GM06990 (cell line): ENCODE results near the gene TBC1D5.

Experiments used
- DNase-seq: peaks from one replicate; pipeline ENCODE4 v3.0.0-alpha.2; 2011; ENCODE audit not compliant: insufficient read length; ENCODE audit errors: extremely low read depth
- H3K27me3 ChIP-seq: replicated peaks from 2 replicates; pipeline ENCODE4 v1.6.0; 2011; ENCODE audit warnings: low read length; ENCODE audit not compliant: control insufficient read depth, insufficient read depth
- H3K36me3 ChIP-seq: 2 replicates; pipeline ENCODE4 v1.5.1; 2011; ENCODE audit warnings: low read length; ENCODE audit not compliant: control insufficient read depth, insufficient read depth
- H3K4me3 ChIP-seq: replicated peaks from 2 replicates; pipeline ENCODE4 v1.5.1; 2011; ENCODE audit warnings: low read depth, mild to moderate bottlenecking, control low read depth, low read length
- CTCF ChIP-seq: IDR thresholded peaks from 2 replicates; pipeline ENCODE4 v1.5.1; 2011; ENCODE audit warnings: low read length, control low read depth, mild to moderate bottlenecking, inconsistent platforms; ENCODE audit not compliant: insufficient read depth, poor library complexity, severe bottlenecking

TBC1D5 gene

GRCh38 chr3:17192995-17193394 lies 549.4 kb downstream of the TBC1D5 start:
- no peak for TF ChIP-seq CTCF
- H3K27me3 ChIP-seq: no peaks in the 10 kb centered on the region

GRCh38 chr3:17190353-17191078 lies 551.9 kb downstream of the TBC1D5 start:
- no peak for DNase-seq
- no peak for TF ChIP-seq CTCF
- Histone ChIP-seq H3K4me3 (no peak overlapping the region), H3K36me3 (no peaks in the 10 kb centered on the region), H3K27me3 (no peaks in the 10 kb centered on the region)

More at GRCh38 chr3:17192995-17193394, 549.4 kb downstream of the TBC1D5 start:
- H3K36me3 ChIP-seq: no peaks in the 10 kb centered on the region; the same call in 1 of the 2 replicates
- no peak for DNase-seq
- no peak overlapping the region for H3K4me3 ChIP-seq

GRCh38 chr3:17188378-17188777 lies 554.1 kb downstream of the TBC1D5 start:
- Histone ChIP-seq H3K4me3 (no peak overlapping the region), H3K27me3 (no peaks in the 10 kb centered on the region), H3K36me3 (no peaks in the 10 kb centered on the region)
- no peak for TF ChIP-seq CTCF
- no peak for DNase-seq

DNA sequence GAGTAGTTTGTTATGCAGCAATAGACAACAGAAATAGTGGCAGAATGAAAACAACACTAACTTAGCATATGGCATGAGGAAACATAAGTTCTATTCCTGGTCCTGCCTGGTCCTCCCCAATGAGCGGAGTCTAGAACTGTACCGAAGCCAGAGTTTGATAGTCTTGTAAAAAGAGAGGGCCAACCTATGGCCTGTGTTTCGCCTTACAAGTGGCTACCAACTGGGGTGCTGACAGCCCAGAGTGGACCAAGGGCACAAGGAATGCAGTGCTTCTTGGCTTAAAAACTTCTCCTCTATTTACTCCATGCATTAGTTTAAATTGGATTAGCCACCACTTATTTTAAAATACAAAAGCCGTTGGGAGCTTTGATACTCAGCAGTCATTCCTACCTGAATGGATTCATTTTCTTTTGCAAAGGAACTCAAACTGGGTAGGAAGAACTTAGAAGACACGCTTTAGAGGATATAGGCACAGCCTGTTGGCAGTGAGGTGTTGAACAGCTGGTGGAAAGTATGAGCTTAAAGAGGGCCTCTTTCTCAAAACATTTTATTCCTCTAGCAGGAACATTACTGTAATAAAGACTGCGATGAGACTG lies 554.7 kb downstream of the TBC1D5 start:
- no peak for TF ChIP-seq CTCF
- Histone ChIP-seq H3K36me3 (no peaks in the 10 kb centered on the region), H3K27me3 (no peaks in the 10 kb centered on the region), H3K4me3 (no peak overlapping the region)
- no peak for DNase-seq

- no peak for TF ChIP-seq CTCF
Measured at GRCh38 chr3:17183951-17184550, 558.4 kb downstream of the TBC1D5 start.

More at GRCh38 chr3:17183951-17184550, 558.4 kb downstream of the TBC1D5 start:
- Histone ChIP-seq H3K4me3 (no peak overlapping the region), H3K36me3 (no peaks in the 10 kb centered on the region), H3K27me3 (no peaks in the 10 kb centered on the region)
- no peak for DNase-seq
